ENCODE results near the gene PTPN1.

PTPN1 gene

DNA sequence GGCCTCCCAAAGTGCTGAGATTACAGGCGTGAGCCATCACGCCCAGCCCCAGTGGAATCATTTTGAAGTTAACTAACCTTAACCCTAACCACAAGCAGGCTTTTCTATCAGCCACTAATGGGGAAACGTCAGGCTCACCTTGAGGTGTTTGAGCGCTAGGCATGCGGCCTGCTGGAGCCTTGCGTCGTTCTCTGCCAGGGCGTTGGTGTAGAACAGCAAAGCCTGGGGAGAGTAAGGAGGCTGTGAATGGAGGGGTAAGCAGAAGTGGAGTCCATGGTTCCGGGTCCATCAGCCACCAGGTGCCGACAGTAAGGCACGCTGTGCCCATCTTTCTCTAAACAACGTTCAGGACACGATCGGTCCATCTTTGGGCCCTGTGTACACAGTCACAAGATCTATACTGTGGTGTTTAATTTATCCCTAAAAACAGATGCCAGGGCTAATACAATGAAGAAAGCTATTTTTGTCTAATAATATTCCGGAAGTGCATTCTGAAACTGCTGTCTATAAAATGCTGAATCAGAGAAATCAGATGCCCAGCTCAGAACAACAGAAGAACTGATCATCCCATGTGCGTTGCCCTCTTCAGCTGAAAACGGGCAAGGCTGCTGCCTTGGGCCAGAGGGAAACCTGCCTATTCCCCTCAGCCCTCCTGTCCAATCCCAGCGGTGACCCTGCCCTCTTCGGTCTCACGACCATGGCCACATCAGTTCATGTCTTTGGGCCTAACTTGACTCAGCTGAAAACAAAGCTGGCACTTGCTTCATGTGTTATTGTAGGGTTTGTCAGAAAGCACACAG, 79.6 kb downstream of the PTPN1 start:
- no peak overlapping the region for H3K4me3 ChIP-seq (ENCODE audit: low read depth in 1 of 5, low read length in 5 of 5)
- no peaks in the 10 kb centered on the region for H3K9me3 ChIP-seq (ENCODE audit: control insufficient read depth in 5 of 5, low read length in 5 of 5)
- H3K27ac ChIP-seq (ENCODE audit: low read depth, low read length), result no peak overlapping the region
- no peak overlapping the region for H3K9ac ChIP-seq (ENCODE audit: low read length in 5 of 5)
- H3K27me3 ChIP-seq (ENCODE audit: control insufficient read depth in 5 of 5, insufficient read depth in 4 of 5, low read length in 5 of 5), result peaks cover 0 to 1% (median 0%) of the 10 kb centered on the region in 5 donors
- peaks cover 0 to 15% (median 11%) of the 10 kb centered on the region in 5 donors for H3K4me1 ChIP-seq (ENCODE audit: control insufficient read depth in 5 of 5, insufficient read depth in 5 of 5, low read length in 5 of 5)
- peaks cover 0 to 50% (median 32%) of the 10 kb centered on the region in 5 donors for H3K36me3 ChIP-seq (ENCODE audit: control insufficient read depth in 5 of 5, insufficient read depth in 5 of 5, low read length in 5 of 5)

GRCh38 chr20:50590348-50590664, 80.1 kb downstream of the PTPN1 start:
- Histone ChIP-seq H3K36me3 (ENCODE audit: control insufficient read depth in 5 of 5, insufficient read depth in 5 of 5, low read length in 5 of 5) (peaks cover 0 to 46% (median 27%) of the 10 kb centered on the region in 5 donors), H3K27ac (ENCODE audit: low read depth, low read length) (no peak overlapping the region), H3K9me3 (ENCODE audit: control insufficient read depth in 5 of 5, low read length in 5 of 5) (no peaks in the 10 kb centered on the region), H3K27me3 (ENCODE audit: control insufficient read depth in 5 of 5, insufficient read depth in 4 of 5, low read length in 5 of 5) (peaks cover 0 to 6% (median 0%) of the 10 kb centered on the region in 5 donors), H3K4me3 (ENCODE audit: low read depth in 1 of 5, low read length in 5 of 5) (no peak overlapping the region), H3K9ac (ENCODE audit: low read length in 5 of 5) (no peak overlapping the region), H3K4me1 (ENCODE audit: control insufficient read depth in 5 of 5, insufficient read depth in 5 of 5, low read length in 5 of 5) (peaks cover 0 to 15% (median 11%) of the 10 kb centered on the region in 5 donors)

DNA sequence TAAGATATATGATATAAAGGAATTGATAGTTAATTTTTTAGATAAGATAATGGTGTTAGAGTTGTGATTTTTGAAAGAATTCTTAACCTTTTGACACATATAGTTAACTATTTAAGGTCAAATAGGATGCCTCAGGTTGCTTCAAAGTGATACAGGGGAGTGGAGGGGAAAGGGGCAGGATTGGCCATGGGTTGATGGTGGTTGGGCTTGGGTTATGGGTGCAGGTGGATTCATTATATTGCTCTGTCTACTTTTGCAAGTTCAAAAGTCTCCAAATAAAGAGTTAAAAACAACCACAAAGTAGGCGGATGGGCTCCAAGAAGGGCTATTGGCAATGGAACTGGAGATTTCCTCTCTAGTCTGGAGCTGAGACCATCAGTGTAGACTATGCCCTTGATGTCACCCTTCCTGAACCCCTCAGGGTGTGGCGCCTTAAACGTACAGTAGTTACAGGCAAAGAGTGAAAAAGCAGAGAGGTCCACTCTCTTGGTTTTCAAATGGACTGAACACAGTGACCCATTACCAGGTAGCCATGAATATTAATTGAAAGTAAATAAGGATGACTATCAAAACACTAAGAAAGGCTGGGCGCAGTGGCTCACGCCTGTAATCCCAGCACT, 81.2 kb downstream of the PTPN1 start:
- no peak overlapping the region for H3K27ac ChIP-seq (ENCODE audit: low read depth, low read length)
- no peak overlapping the region for H3K4me3 ChIP-seq (ENCODE audit: low read depth in 1 of 5, low read length in 5 of 5)
- H3K27me3 ChIP-seq (ENCODE audit: control insufficient read depth in 5 of 5, insufficient read depth in 4 of 5, low read length in 5 of 5), result peaks cover 6 to 14% (median 9%) of the 10 kb centered on the region in 5 donors
- no peak overlapping the region for H3K9ac ChIP-seq (ENCODE audit: low read length in 5 of 5)
- H3K36me3 ChIP-seq (ENCODE audit: control insufficient read depth in 5 of 5, insufficient read depth in 5 of 5, low read length in 5 of 5), result peaks cover 0 to 35% (median 17%) of the 10 kb centered on the region in 5 donors
- peaks cover 0 to 18% (median 11%) of the 10 kb centered on the region in 5 donors for H3K4me1 ChIP-seq (ENCODE audit: control insufficient read depth in 5 of 5, insufficient read depth in 5 of 5, low read length in 5 of 5)
- no peaks in the 10 kb centered on the region for H3K9me3 ChIP-seq (ENCODE audit: control insufficient read depth in 5 of 5, low read length in 5 of 5)

DNA sequence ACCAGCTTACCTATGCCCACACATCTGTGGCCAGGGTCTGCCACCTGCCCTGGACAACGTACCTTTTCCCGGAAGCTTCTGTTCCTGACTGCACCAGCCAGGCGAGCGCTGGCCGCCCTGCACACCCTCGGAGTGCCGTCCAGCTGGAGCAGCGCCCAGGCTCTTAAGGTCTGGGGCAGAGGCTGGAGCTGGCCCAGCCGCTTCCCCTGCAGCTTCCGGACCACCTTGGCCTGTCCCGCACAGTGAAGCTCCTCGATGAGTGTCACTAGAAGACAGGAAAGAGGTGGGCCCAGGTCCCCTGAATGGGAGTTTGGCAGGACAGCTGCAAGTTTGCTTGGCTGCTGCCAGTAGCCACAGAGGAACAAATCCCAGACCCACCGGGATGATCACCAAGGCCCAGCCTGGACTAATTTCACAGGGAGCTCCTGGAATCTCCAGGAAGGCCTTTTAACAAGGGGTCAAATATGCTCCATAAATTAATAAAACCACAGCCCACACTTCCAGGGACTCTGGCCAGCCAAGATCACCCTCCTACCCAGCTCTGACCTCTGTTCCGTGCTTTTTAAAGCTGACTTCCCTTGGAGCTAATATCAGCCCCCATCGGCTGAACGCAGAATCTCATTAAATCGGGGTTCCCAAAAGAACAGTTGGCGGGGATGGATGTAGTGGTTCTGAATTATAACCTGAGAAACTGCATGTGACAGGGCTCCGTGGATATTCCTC, 82.3 kb downstream of the PTPN1 start:
- H3K27me3 ChIP-seq (ENCODE audit: control insufficient read depth in 5 of 5, insufficient read depth in 4 of 5, low read length in 5 of 5), result peaks cover 6 to 21% (median 13%) of the 10 kb centered on the region in 5 donors
- no peak overlapping the region for H3K27ac ChIP-seq (ENCODE audit: low read depth, low read length)
- H3K4me1 ChIP-seq (ENCODE audit: control insufficient read depth in 5 of 5, insufficient read depth in 5 of 5, low read length in 5 of 5), result peaks cover 0 to 21% (median 11%) of the 10 kb centered on the region in 5 donors
- peaks cover 0 to 24% (median 7%) of the 10 kb centered on the region in 5 donors for H3K36me3 ChIP-seq (ENCODE audit: control insufficient read depth in 5 of 5, insufficient read depth in 5 of 5, low read length in 5 of 5)
- no peak overlapping the region for H3K4me3 ChIP-seq (ENCODE audit: low read depth in 1 of 5, low read length in 5 of 5)
- H3K9ac ChIP-seq (ENCODE audit: low read length in 5 of 5), result no peak overlapping the region
- no peaks in the 10 kb centered on the region for H3K9me3 ChIP-seq (ENCODE audit: control insufficient read depth in 5 of 5, low read length in 5 of 5)

- Histone ChIP-seq H3K4me3 (ENCODE audit: low read depth in 1 of 5, low read length in 5 of 5) (no peak overlapping the region), H3K9me3 (ENCODE audit: control insufficient read depth in 5 of 5, low read length in 5 of 5) (no peaks in the 10 kb centered on the region), H3K4me1 (ENCODE audit: control insufficient read depth in 5 of 5, insufficient read depth in 5 of 5, low read length in 5 of 5) (peaks cover 0 to 21% (median 11%) of the 10 kb centered on the region in 5 donors), H3K27me3 (ENCODE audit: control insufficient read depth in 5 of 5, insufficient read depth in 4 of 5, low read length in 5 of 5) (peaks cover 6 to 25% (median 18%) of the 10 kb centered on the region in 5 donors), H3K27ac (ENCODE audit: low read depth, low read length) (no peak overlapping the region), H3K36me3 (ENCODE audit: control insufficient read depth in 5 of 5, insufficient read depth in 5 of 5, low read length in 5 of 5) (peaks cover 0 to 19% (median 7%) of the 10 kb centered on the region in 5 donors), H3K9ac (ENCODE audit: low read length in 5 of 5) (no peak overlapping the region)
Observed at GRCh38 chr20:50593005-50593335, 82.8 kb downstream of the PTPN1 start.

DNA sequence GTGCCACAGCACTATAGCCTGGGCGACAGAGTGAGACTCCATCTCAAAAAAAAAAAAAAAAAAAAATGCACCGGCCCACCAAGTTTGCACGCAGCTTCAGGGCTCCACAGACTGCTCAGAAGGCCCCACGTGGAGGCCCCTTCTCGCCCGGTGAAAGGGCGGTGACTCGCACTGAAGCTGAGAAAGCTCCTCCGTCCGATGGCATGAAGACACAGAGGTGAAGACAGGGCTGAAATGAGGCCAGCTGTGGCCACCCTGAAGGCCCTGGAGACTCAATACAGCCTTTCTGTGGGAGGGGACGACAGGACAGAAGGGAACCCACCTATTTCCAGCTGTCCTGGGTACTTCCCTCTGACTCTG, 84.0 kb downstream of the PTPN1 start:
- H3K9ac ChIP-seq (ENCODE audit: low read length in 5 of 5), result no peak overlapping the region
- H3K27ac ChIP-seq (ENCODE audit: low read depth, low read length), result no peak overlapping the region
- H3K36me3 ChIP-seq (ENCODE audit: control insufficient read depth in 5 of 5, insufficient read depth in 5 of 5, low read length in 5 of 5), result peaks cover 0 to 18% (median 7%) of the 10 kb centered on the region in 5 donors
- peaks cover 0 to 21% (median 11%) of the 10 kb centered on the region in 5 donors for H3K4me1 ChIP-seq (ENCODE audit: control insufficient read depth in 5 of 5, insufficient read depth in 5 of 5, low read length in 5 of 5)
- no peaks in the 10 kb centered on the region for H3K9me3 ChIP-seq (ENCODE audit: control insufficient read depth in 5 of 5, low read length in 5 of 5)
- peaks cover 6 to 30% (median 21%) of the 10 kb centered on the region in 5 donors for H3K27me3 ChIP-seq (ENCODE audit: control insufficient read depth in 5 of 5, insufficient read depth in 4 of 5, low read length in 5 of 5)
- H3K4me3 ChIP-seq (ENCODE audit: low read depth in 1 of 5, low read length in 5 of 5), result no peak overlapping the region

DNA sequence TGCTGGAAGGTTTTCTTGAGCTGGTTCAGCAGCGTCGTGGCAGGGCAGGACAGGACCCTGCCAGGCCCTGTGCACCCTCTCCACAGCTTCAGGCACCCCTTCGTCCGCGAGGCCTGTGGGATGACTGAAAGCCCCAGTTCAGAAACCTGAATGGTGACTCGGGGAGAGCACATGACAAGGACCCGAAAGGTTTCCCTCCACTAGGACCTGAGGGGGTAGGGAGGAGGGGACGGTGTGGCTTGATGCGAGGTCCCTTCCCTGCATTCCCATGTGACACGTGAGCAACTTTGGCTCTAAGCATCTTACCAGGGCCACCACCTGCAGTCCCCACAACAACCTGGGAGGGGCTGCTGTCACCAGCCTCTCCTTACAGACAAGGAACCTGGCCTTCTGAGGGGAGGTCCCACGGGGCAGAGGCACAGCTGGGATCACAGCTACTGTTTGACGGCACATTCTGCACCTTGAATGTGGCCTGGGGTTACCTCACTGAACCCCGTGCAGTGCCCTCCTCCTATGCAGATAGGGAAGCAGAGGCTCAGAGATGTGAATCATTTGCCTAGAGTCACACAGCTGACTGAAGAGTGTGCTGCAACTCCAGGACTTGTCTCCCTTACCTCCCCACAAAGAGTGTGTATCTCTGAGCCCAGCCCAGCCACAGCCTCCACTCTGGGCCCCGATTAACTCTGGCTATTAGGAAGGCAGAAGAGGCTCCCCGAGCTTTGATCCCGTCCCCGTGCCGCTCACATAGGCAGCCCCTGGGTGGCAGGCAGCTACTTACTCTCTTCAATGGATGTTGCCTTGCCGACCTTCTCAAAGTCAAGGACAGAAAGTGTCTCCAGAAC, 84.6 kb downstream of the PTPN1 start:
- H3K9me3 ChIP-seq (ENCODE audit: control insufficient read depth in 5 of 5, low read length in 5 of 5), result no peaks in the 10 kb centered on the region
- H3K4me3 ChIP-seq (ENCODE audit: low read depth in 1 of 5, low read length in 5 of 5), result no peak overlapping the region
- H3K27ac ChIP-seq (ENCODE audit: low read depth, low read length), result no peak overlapping the region
- peaks cover 0 to 21% (median 11%) of the 10 kb centered on the region in 5 donors for H3K4me1 ChIP-seq (ENCODE audit: control insufficient read depth in 5 of 5, insufficient read depth in 5 of 5, low read length in 5 of 5)
- H3K27me3 ChIP-seq (ENCODE audit: control insufficient read depth in 5 of 5, insufficient read depth in 4 of 5, low read length in 5 of 5), result peaks cover 6 to 30% (median 21%) of the 10 kb centered on the region in 5 donors
- no peak overlapping the region for H3K9ac ChIP-seq (ENCODE audit: low read length in 5 of 5)
- H3K36me3 ChIP-seq (ENCODE audit: control insufficient read depth in 5 of 5, insufficient read depth in 5 of 5, low read length in 5 of 5), result peaks cover 0 to 14% (median 3%) of the 10 kb centered on the region in 5 donors

DNA sequence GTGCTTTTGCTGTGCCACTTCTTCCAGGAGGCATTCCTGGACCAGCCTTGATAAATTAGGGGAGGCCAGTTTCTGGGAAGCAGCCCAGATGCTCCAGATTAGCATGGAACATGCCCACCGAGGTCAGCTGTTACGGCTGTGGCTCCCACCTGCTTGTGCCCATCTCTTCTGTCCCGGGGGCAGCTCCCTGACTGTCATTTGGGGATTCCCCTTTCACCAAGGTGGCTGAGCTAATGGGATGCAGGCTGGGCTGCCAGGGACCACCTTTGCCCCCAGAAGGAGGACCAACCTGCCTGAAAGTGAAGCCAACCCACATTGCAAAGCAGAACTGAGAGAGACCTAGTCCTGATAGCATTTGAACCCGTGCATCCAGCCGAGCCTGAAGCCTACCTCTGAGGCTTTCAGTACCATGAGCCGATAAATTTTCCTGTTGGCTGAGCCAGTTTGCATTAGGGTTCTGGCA, 85.3 kb downstream of the PTPN1 start:
- peaks cover 0 to 8% (median 0%) of the 10 kb centered on the region in 5 donors for H3K36me3 ChIP-seq (ENCODE audit: control insufficient read depth in 5 of 5, insufficient read depth in 5 of 5, low read length in 5 of 5)
- peaks cover 6 to 30% (median 21%) of the 10 kb centered on the region in 5 donors for H3K27me3 ChIP-seq (ENCODE audit: control insufficient read depth in 5 of 5, insufficient read depth in 4 of 5, low read length in 5 of 5)
- H3K4me3 ChIP-seq (ENCODE audit: low read depth in 1 of 5, low read length in 5 of 5), result no peak overlapping the region
- peaks cover 0 to 21% (median 11%) of the 10 kb centered on the region in 5 donors for H3K4me1 ChIP-seq (ENCODE audit: control insufficient read depth in 5 of 5, insufficient read depth in 5 of 5, low read length in 5 of 5)
- H3K9me3 ChIP-seq (ENCODE audit: control insufficient read depth in 5 of 5, low read length in 5 of 5), result no peaks in the 10 kb centered on the region
- no peak overlapping the region for H3K9ac ChIP-seq (ENCODE audit: low read length in 5 of 5)
- no peak overlapping the region for H3K27ac ChIP-seq (ENCODE audit: low read depth, low read length)

GRCh38 chr20:50595988-50596693, 86.0 kb downstream of the PTPN1 start:
- no peak overlapping the region for H3K27ac ChIP-seq (ENCODE audit: low read depth, low read length)
- H3K27me3 ChIP-seq (ENCODE audit: control insufficient read depth in 5 of 5, insufficient read depth in 4 of 5, low read length in 5 of 5), result peaks cover 6 to 30% (median 21%) of the 10 kb centered on the region in 5 donors
- H3K9me3 ChIP-seq (ENCODE audit: control insufficient read depth in 5 of 5, low read length in 5 of 5), result no peaks in the 10 kb centered on the region
- no peak overlapping the region for H3K4me3 ChIP-seq (ENCODE audit: low read depth in 1 of 5, low read length in 5 of 5)
- peaks cover 0 to 21% (median 11%) of the 10 kb centered on the region in 5 donors for H3K4me1 ChIP-seq (ENCODE audit: control insufficient read depth in 5 of 5, insufficient read depth in 5 of 5, low read length in 5 of 5)
- H3K9ac ChIP-seq (ENCODE audit: low read length in 5 of 5), result no peak overlapping the region
- H3K36me3 ChIP-seq (ENCODE audit: control insufficient read depth in 5 of 5, insufficient read depth in 5 of 5, low read length in 5 of 5), result peaks cover 0 to 6% (median 0%) of the 10 kb centered on the region in 5 donors
